Activated effector memory CD4-positive, alpha-beta T cell treated with anti-CD3 and anti-CD28 coated beads, Interleukin-2, amount 50 U/mL, for 16 hours (primary cell): ENCODE data around the gene TMC5.
"Not testable (repeated sequence)": the region's sequence is repeated elsewhere in the genome, so short reads cannot be mapped to it uniquely, and the experiment has no call there.

Experiments used
- DNase-seq: peaks from one replicate; pipeline ENCODE4 v3.0.0-alpha.2; 2020

The TMC5 gene

DNA sequence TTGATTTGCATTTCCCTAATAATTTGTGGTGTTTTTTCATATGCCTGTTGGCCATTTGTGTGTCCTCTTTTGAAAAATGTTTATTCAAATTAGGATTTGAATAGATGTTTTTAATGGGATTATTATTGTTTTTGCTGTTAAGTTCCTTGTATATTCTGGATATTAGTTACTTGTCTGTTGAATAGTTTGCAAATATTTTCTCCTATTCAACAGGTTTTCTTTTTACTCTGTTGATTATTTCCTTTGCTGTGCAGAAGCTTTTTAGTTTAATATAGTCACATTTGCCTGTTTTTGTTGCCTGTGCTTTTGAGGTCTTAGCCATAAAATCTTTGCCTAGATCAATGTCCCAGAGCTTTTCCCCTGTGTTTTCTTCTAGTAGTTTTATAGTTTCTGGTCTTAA is 94.6 kb downstream of the TMC5 start:
- DNase-seq, result no peak

- DNase-seq, result no peak
Measured at GRCh38 chr16:19513377-19514053, 95.8 kb downstream of the TMC5 start.

GRCh38 chr16:19515757-19516156 is 98.1 kb downstream of the TMC5 start:
- no peak for DNase-seq

DNA sequence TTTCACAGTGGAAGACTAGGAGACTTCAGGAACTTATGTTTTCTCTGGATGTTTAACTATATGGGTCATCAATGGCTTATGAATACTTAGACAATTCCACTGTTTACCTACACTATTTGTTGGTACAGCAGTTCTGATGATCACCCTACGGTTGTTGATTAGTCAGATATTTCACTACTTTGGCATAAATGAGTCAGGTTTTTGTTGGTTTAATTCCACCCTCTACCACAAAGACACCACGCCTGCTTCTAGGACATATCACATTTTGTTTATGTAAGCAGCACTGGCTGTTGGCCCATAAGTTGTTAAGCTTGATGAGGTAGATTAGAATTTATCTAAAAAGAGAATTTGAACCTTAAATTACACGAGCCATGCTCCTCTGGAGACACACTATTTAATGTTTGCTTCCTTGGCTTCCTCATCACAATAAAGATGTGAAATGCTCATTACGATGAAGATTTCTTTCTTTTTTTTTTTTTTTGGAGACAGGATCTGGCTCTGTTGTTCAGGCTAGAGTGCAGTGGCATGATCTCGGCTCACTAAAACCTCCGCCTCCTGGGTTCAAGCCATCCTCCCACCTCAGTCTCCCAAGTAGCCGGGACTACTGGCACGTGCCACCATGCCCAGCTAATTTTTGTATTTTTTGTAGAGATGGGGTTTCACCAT is 99.9 kb downstream of the TMC5 start:
- no peak for DNase-seq

GRCh38 chr16:19518388-19518787 is 100.7 kb downstream of the TMC5 start:
- DNase-seq, result no peak

- no peak for DNase-seq
Measured at GRCh38 chr16:19520861-19521331, 103.2 kb downstream of the TMC5 start.

GRCh38 chr16:19521471-19522396 is 104.1 kb downstream of the TMC5 start, which contains the start of gene GDE1:
Gene GDE1 (minus strand): TSS chr16:19522098. CDS start chr16:19521964, 134 bp downstream.
- peak; percentile 99 for DNase-seq

GRCh38 chr16:19522397-19522732 is 104.7 kb downstream of the TMC5 start:
- DNase-seq, result no peak

GRCh38 chr16:19522760-19523159 is 105.1 kb downstream of the TMC5 start:
- DNase-seq, result no peak

- no peak for DNase-seq
Measured at GRCh38 chr16:19523184-19523558, 105.5 kb downstream of the TMC5 start.

DNA sequence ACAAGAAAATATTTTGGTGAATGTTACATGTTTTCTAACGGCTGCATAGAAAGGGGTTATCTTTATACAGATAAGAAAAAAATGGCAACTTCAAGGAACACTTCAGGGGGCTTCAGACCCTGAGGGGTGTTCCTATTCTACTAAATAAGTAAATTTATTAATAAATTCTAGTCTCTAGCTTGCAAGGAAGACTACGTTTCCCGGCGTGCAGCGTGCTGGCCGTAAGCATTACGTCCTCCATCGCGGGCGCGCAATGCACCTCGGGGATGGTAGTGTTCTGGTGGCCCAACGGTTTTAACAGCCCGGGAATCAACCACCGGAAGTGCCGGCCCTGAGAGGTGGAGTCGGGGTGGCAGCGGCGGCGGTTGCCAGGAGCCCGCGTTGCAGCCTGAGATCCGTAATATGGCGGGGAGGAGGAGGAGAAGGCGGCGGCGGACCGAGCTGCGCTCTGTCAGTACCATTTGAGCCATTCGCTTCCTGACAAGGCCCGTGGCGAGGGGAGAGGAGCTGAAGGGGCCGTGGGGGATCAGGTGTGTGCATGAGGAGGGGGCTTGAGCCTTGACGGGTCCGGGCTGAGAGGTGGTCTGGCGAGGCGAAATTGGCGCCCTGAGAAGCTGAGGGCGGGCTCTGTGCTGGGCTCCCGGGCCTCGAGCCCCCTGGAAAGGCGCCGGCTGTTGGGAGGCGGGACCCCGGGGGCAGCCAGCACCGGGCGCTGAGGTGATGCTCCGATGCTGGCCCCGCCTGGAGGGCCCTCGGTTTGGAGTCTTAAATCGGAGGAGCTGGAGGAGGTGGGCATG is 106.1 kb downstream of the TMC5 start, which contains the start of gene CCP110:
Gene CCP110 (plus strand): TSS at position 384 of the 797 bp plus-strand sequence. CDS start 3,940 bp downstream, outside the sequence.
- peak; percentile 99 for DNase-seq

DNA sequence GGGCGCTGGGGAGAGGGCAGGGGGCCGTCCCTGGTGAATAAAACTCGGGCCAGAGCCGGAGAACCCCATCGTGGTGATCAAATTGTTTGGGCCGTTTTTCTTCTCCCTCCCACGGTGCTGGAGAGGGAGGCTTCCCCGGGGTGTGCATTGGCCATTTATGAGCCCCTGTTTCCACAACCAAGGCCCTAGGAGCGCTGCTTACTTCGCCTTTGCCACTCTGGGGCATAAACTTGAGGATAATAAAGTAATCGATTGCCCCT is 106.6 kb downstream of the TMC5 start:
- DNase-seq, result no peak

DNA sequence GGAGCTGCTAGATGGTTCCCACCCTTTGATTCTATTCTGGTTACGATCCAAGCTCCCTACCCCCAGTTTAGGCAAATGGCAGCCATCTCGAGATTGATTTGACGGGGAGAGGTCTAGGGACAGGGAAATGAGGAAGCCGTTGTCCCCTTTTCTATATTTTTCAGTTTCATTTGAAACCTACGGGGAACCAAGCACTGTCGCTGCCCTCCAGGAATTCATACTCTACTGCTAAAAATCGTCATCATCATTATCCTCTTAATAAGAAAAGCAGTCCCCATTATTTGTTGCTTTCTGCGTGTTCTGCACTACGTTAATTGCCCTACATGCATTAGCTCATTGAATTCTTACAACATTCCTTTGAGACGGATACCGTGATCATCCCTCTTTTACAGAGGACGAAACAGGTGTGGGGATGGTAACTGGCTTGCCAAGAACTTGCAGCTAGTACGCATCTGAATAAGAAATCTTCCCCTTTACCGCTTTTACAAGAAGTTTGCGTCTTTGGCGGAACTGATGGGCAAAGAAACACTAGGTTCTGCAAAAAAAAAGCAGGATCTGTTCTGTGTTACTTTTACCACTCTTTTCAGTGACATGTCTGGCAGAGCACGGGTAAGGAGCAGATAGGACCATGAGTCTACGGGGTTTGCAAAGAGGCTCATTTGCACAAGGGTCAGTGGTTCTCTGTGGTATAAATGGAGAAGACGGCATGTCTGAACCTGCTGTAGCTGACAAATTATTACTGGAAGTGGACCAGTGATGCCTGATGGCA is 107.1 kb downstream of the TMC5 start:
- no peak for DNase-seq

DNA sequence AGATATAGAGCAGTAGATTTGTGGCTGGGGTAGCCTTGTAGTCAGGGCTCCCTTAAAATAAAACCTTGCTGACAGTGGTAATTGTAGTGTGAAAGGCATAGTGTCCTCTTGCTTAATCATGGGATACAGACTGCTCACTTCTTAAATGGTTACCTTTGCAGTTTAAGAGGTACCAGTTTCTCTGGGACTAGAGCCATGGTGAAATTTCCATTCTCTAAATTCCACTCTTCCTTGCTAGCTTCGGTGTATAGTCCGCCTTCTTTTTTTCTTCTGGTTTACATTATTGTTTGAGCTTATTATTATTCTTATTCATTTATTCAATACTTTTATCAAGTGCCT is 107.7 kb downstream of the TMC5 start:
- no peak for DNase-seq

DNA sequence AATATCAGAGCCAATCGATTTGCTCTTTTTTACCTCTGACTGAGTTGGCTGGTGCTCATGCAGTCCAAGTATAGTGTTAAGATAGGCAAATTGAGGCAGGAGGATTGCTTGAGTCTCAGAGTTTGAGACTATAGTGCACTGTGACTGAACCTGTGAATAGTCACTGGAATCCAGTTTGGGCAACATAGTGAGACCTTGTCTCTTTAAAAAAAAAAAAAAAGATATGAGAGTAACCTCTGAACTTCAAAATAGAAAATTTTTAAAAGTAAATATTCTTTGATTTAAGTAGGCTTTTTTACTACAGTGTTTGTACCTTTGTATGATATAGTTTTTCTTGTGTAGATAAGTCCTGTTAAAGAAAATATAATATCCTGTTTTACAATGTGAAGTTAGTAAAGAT is 109.5 kb downstream of the TMC5 start:
- no peak for DNase-seq

- DNase-seq, result no peak
Measured at GRCh38 chr16:19528666-19529065, 111.0 kb downstream of the TMC5 start.

DNA sequence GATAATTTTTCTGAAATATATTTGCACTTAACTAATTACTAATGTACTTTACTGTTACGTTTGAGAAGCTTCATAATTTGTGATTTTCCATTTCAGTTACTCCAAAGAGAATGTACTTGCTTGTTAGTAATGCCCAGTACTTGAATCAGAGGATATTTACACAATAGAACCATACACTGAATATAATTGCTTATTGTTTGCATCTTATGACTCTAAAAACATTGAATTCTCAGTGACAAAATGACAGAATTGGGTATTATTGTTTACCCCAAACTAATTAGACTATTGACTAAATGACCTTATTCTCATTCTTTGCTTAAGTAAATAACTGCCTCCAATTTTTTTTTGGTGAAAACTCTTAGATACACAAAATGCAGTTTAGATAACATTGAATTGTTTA is 114.9 kb downstream of the TMC5 start:
- DNase-seq, result no peak

- DNase-seq, result no peak
Measured at GRCh38 chr16:19540241-19540970, 122.7 kb downstream of the TMC5 start.

- no peak for DNase-seq
Measured at GRCh38 chr16:19542138-19542821, 124.6 kb downstream of the TMC5 start.

- not testable (repeated sequence) for DNase-seq
Measured at GRCh38 chr16:19543278-19543996, 125.8 kb downstream of the TMC5 start.
